Measurements from ENCODE around the gene C16orf92.

Gene C16orf92

GRCh38 chr16:30051518-30051917, 28.5 kb downstream of the C16orf92 start:
- peaks cover 0 to 3% of the 10 kb centered on the region in 2 donors for H3K27me3 ChIP-seq
- peaks cover 0 to 29% (median 14%) of the 10 kb centered on the region in 4 donors for H3K4me1 ChIP-seq
- intact Hi-C loops (cut with DNase I; ENCODE audit: low total_unique reads) = no loop called here
- H3K4me3 ChIP-seq = no peak overlapping the region
- no peak for TF ChIP-seq CTCF (IDR thresholded peaks at IDR 0.05)
- no peaks in the 10 kb centered on the region for H3K9me3 ChIP-seq
- H3K36me3 ChIP-seq = no peaks in the 10 kb centered on the region
- H3K27ac ChIP-seq = no peak overlapping the region
- no peak for DNase-seq

- Histone ChIP-seq H3K9me3 (no peaks in the 10 kb centered on the region), H3K4me1 (peaks cover 0 to 29% (median 14%) of the 10 kb centered on the region in 4 donors), H3K36me3 (no peaks in the 10 kb centered on the region), H3K27me3 (no peaks in the 10 kb centered on the region), H3K27ac (peak overlapping the region; percentile 57 to 61), H3K4me3 (peak overlapping the region; percentile 70 to 92)
- intact Hi-C loops (cut with DNase I; ENCODE audit: low total_unique reads) = no loop called here
- no peak for TF ChIP-seq CTCF (IDR thresholded peaks at IDR 0.05)
- DNase-seq = peak; percentile 84 to 96
Observed at GRCh38 chr16:30052671-30053372, 29.8 kb downstream of the C16orf92 start.

GRCh38 chr16:30053376-30054015, 30.5 kb downstream of the C16orf92 start:
- peak overlapping the region; percentile 57 to 61 for H3K27ac ChIP-seq
- peaks cover 0 to 29% (median 14%) of the 10 kb centered on the region in 4 donors for H3K4me1 ChIP-seq
- H3K36me3 ChIP-seq = no peaks in the 10 kb centered on the region
- DNase-seq = no peak
- no peaks in the 10 kb centered on the region for H3K27me3 ChIP-seq
- H3K4me3 ChIP-seq = peak overlapping the region; percentile 70 to 92
- TF ChIP-seq CTCF (IDR thresholded peaks at IDR 0.05) = no peak
- H3K9me3 ChIP-seq = no peaks in the 10 kb centered on the region
- intact Hi-C loops (cut with DNase I; ENCODE audit: low total_unique reads) = no loop called here

- no peak overlapping the region for H3K27ac ChIP-seq
- H3K9me3 ChIP-seq = no peaks in the 10 kb centered on the region
- no peaks in the 10 kb centered on the region for H3K27me3 ChIP-seq
- H3K4me1 ChIP-seq = peaks cover 0 to 29% (median 14%) of the 10 kb centered on the region in 4 donors
- intact Hi-C loops (cut with DNase I; ENCODE audit: low total_unique reads) = no loop called here
- no peak overlapping the region for H3K4me3 ChIP-seq
- TF ChIP-seq CTCF (IDR thresholded peaks at IDR 0.05) = no peak
- H3K36me3 ChIP-seq = no peaks in the 10 kb centered on the region
- no peak for DNase-seq
Observed at GRCh38 chr16:30054451-30054850, 31.5 kb downstream of the C16orf92 start.

- Histone ChIP-seq H3K4me3 (no peak overlapping the region), H3K27me3 (no peaks in the 10 kb centered on the region), H3K4me1 (peaks cover 0 to 33% (median 14%) of the 10 kb centered on the region in 4 donors), H3K27ac (no peak overlapping the region), H3K36me3 (no peaks in the 10 kb centered on the region), H3K9me3 (no peaks in the 10 kb centered on the region)
- no peak for DNase-seq
- intact Hi-C loops (cut with DNase I; ENCODE audit: low total_unique reads) = no loop called here
- TF ChIP-seq CTCF (IDR thresholded peaks at IDR 0.05) = peak in 1 of 2 experiments; percentile 6
Observed at GRCh38 chr16:30054959-30055553, 32.1 kb downstream of the C16orf92 start.
